WTC11 (cell line): Measurements from ENCODE around the gene PDRG1. TPM values are rescaled to one million over a fixed set of nuclear protein-coding genes. Genes with fewer than 3 reads are reported as not detected.

Experiments used
- ATAC-seq: fragments of 200-7000 bp; cut with Tn5 transposase; 2 replicates; pipeline ENCODE4 v1.10.0; 2021; ENCODE audit warnings: mild to moderate bottlenecking, moderate library complexity
- CTCF ChIA-PET: fragments of 300-600 bp; sonication (Branson Sonifier 250); formaldehyde crosslinking; loops from one replicate; lab custom pipeline; 2021; ENCODE audit warnings: antibody characterized with exemption; lab: Charles Lee
- POLR2A ChIA-PET: fragments of 350-600 bp; sonication (Branson Sonifier 250); formaldehyde crosslinking; loops from one replicate; lab custom pipeline; 2021; ENCODE audit warnings: antibody characterized with exemption; lab: Charles Lee
- DNase-seq: peaks from one replicate; pipeline ENCODE4 v3.0.0; 2021; ENCODE audit warnings: low spot score
- H3K27ac Mint-ChIP-seq: 2 replicates; pipeline ENCODE4 v1.8.0; 2021; ENCODE audit warnings: mixed read lengths
- H3K27me3 Mint-ChIP-seq: 2 replicates; pipeline ENCODE4 v1.8.0; 2021; ENCODE audit warnings: low read depth, mild to moderate bottlenecking, moderate library complexity, mixed read lengths
- H3K36me3 Mint-ChIP-seq: 2 replicates; pipeline ENCODE4 v1.8.0; 2021; ENCODE audit warnings: mixed read lengths
- H3K4me1 Mint-ChIP-seq: 2 replicates; pipeline ENCODE4 v1.8.0; 2022; ENCODE audit warnings: mixed read lengths
- H3K4me3 Mint-ChIP-seq: 2 replicates; pipeline ENCODE4 v1.8.0; 2021; ENCODE audit warnings: mild to moderate bottlenecking, moderate library complexity, mixed read lengths
- H3K9me3 Mint-ChIP-seq: 2 replicates; pipeline ENCODE4 v1.8.0; 2021; ENCODE audit warnings: mixed read lengths
- ATF6 ChIP-seq: sonication (generic); formaldehyde crosslinking; IDR thresholded peaks from 2 replicates; pipeline ENCODE4 v1.8.1; 2023; ENCODE audit warnings: mild to moderate bottlenecking, missing genetic modification reagents
- CTCF ChIP-seq: fragments of 200-600 bp; IDR thresholded peaks from 2 replicates; pipeline ENCODE4 v1.8.0; 2022; ENCODE audit warnings: antibody characterized with exemption
- FOXJ3 ChIP-seq: sonication (generic); formaldehyde crosslinking; IDR thresholded peaks from 2 replicates; pipeline ENCODE4 v1.9.0; 2021; ENCODE audit warnings: missing genetic modification reagents, mild to moderate bottlenecking, borderline replicate concordance
- HMGXB4 ChIP-seq: sonication (generic); formaldehyde crosslinking; IDR thresholded peaks from 2 replicates; pipeline ENCODE4 v1.8.1; 2023; ENCODE audit warnings: mild to moderate bottlenecking, moderate library complexity, missing genetic modification reagents
- IRF2 ChIP-seq: sonication (generic); formaldehyde crosslinking; IDR thresholded peaks from 2 replicates; pipeline ENCODE4 v1.8.0; 2022; ENCODE audit warnings: low read depth, missing genetic modification reagents, borderline replicate concordance
- JAZF1 ChIP-seq: fragments of 250-450 bp; sonication (Bioruptor Pico); IDR thresholded peaks from 2 replicates; pipeline ENCODE4 v1.9.0; 2021; ENCODE audit warnings: moderate library complexity, mild to moderate bottlenecking, inconsistent platforms
- MXD4 ChIP-seq: fragments of 250-450 bp; sonication (Bioruptor Pico); IDR thresholded peaks from 2 replicates; pipeline ENCODE4 v1.8.0; 2021; ENCODE audit warnings: mild to moderate bottlenecking, moderate library complexity, borderline replicate concordance
- MYBL2 ChIP-seq: sonication (generic); formaldehyde crosslinking; IDR thresholded peaks from 2 replicates; pipeline ENCODE4 v1.8.1; 2023; ENCODE audit warnings: mild to moderate bottlenecking, moderate library complexity, missing genetic modification reagents
- NFE2L1 ChIP-seq: sonication (generic); formaldehyde crosslinking; IDR thresholded peaks from 2 replicates; pipeline ENCODE4 v1.8.1; 2023; ENCODE audit warnings: missing genetic modification reagents
- NR1H2 ChIP-seq: sonication (generic); formaldehyde crosslinking; IDR thresholded peaks from 2 replicates; pipeline ENCODE4 v1.9.0; 2021; ENCODE audit warnings: mild to moderate bottlenecking, moderate library complexity, missing genetic modification reagents
- RORB ChIP-seq: fragments of 250-450 bp; sonication (Bioruptor Pico); IDR thresholded peaks from 2 replicates; pipeline ENCODE4 v1.9.0; 2021; ENCODE audit warnings: mild to moderate bottlenecking
- ZNF317 ChIP-seq: sonication (generic); formaldehyde crosslinking; IDR thresholded peaks from 2 replicates; pipeline ENCODE4 v1.8.1; 2023; ENCODE audit warnings: low read depth, mild to moderate bottlenecking, moderate library complexity, missing genetic modification reagents, borderline replicate concordance
- total RNA-seq: library from RNA; stranded (reverse); gene quantifications from 3 replicates; pipeline ENCODE4 v1.2.3, GENCODE V29; 2021
- TF ChIP-seq, protein P1 (sequence below): sonication (generic); formaldehyde crosslinking; IDR thresholded peaks from 2 replicates; pipeline ENCODE4 v1.8.0; 2022; ENCODE audit warnings: missing genetic modification reagents
- TF ChIP-seq, protein P2 (sequence below): sonication (generic); formaldehyde crosslinking; IDR thresholded peaks from 2 replicates; pipeline ENCODE4 v1.8.0; 2022; ENCODE audit warnings: mild to moderate bottlenecking, missing genetic modification reagents
- TF ChIP-seq, protein P3 (sequence below): sonication (generic); formaldehyde crosslinking; IDR thresholded peaks from 2 replicates; pipeline ENCODE4 v1.8.1; 2023; ENCODE audit warnings: mild to moderate bottlenecking, missing genetic modification reagents, moderate library complexity
- TF ChIP-seq, protein P4 (sequence below): sonication (generic); formaldehyde crosslinking; IDR thresholded peaks from 2 replicates; pipeline ENCODE4 v1.8.1; 2023; ENCODE audit warnings: mild to moderate bottlenecking, missing genetic modification reagents
- TF ChIP-seq, protein P5 (sequence below): fragments of 250-450 bp; sonication (Bioruptor Pico); IDR thresholded peaks from 2 replicates; pipeline ENCODE4 v1.8.0; 2021; ENCODE audit warnings: mild to moderate bottlenecking

The PDRG1 gene
- total RNA-seq, 1 experiment from 2014 or later: 16.0 TPM

DNA sequence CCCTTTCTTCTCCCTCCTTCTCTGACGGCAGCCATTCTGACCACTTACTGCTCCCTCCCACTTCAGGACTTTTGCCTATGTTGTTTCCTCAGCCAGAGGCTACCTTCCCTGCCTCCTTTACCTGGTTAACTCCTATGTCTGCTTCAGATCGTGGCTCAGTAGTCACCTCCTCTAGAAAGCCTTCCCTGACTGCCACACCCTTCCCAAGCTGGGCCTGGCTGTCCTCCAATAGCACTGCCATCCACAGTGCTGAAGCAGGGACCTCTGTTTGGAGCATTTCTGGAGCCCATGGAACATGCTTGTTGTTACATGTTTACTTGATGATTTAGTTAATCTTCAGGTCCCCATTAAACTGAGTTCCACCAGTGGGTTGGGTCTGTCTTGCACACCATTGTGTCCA, 29.9 kb upstream of the PDRG1 start (continued):
- TF ChIP-seq, protein P1, sequence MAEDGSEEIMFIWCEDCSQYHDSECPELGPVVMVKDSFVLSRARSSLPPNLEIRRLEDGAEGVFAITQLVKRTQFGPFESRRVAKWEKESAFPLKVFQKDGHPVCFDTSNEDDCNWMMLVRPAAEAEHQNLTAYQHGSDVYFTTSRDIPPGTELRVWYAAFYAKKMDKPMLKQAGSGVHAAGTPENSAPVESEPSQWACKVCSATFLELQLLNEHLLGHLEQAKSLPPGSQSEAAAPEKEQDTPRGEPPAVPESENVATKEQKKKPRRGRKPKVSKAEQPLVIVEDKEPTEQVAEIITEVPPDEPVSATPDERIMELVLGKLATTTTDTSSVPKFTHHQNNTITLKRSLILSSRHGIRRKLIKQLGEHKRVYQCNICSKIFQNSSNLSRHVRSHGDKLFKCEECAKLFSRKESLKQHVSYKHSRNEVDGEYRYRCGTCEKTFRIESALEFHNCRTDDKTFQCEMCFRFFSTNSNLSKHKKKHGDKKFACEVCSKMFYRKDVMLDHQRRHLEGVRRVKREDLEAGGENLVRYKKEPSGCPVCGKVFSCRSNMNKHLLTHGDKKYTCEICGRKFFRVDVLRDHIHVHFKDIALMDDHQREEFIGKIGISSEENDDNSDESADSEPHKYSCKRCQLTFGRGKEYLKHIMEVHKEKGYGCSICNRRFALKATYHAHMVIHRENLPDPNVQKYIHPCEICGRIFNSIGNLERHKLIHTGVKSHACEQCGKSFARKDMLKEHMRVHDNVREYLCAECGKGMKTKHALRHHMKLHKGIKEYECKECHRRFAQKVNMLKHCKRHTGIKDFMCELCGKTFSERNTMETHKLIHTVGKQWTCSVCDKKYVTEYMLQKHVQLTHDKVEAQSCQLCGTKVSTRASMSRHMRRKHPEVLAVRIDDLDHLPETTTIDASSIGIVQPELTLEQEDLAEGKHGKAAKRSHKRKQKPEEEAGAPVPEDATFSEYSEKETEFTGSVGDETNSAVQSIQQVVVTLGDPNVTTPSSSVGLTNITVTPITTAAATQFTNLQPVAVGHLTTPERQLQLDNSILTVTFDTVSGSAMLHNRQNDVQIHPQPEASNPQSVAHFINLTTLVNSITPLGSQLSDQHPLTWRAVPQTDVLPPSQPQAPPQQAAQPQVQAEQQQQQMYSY (CRISPR knock-in tag): no peak
- TF ChIP-seq RORB: no peak
- TF ChIP-seq NR1H2 (CRISPR knock-in tag): no peak
- no peak for TF ChIP-seq ATF6 (CRISPR knock-in tag)
- TF ChIP-seq NFE2L1 (CRISPR knock-in tag): no peak
- TF ChIP-seq, protein P2, sequence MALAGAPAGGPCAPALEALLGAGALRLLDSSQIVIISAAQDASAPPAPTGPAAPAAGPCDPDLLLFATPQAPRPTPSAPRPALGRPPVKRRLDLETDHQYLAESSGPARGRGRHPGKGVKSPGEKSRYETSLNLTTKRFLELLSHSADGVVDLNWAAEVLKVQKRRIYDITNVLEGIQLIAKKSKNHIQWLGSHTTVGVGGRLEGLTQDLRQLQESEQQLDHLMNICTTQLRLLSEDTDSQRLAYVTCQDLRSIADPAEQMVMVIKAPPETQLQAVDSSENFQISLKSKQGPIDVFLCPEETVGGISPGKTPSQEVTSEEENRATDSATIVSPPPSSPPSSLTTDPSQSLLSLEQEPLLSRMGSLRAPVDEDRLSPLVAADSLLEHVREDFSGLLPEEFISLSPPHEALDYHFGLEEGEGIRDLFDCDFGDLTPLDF (CRISPR knock-in tag): no peak
- no peak for TF ChIP-seq FOXJ3 (CRISPR knock-in tag)
- no peak for TF ChIP-seq HMGXB4 (CRISPR knock-in tag)
- no peak for TF ChIP-seq CTCF
- TF ChIP-seq, protein P3, sequence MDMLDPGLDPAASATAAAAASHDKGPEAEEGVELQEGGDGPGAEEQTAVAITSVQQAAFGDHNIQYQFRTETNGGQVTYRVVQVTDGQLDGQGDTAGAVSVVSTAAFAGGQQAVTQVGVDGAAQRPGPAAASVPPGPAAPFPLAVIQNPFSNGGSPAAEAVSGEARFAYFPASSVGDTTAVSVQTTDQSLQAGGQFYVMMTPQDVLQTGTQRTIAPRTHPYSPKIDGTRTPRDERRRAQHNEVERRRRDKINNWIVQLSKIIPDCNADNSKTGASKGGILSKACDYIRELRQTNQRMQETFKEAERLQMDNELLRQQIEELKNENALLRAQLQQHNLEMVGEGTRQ (CRISPR knock-in tag): no peak

DNA sequence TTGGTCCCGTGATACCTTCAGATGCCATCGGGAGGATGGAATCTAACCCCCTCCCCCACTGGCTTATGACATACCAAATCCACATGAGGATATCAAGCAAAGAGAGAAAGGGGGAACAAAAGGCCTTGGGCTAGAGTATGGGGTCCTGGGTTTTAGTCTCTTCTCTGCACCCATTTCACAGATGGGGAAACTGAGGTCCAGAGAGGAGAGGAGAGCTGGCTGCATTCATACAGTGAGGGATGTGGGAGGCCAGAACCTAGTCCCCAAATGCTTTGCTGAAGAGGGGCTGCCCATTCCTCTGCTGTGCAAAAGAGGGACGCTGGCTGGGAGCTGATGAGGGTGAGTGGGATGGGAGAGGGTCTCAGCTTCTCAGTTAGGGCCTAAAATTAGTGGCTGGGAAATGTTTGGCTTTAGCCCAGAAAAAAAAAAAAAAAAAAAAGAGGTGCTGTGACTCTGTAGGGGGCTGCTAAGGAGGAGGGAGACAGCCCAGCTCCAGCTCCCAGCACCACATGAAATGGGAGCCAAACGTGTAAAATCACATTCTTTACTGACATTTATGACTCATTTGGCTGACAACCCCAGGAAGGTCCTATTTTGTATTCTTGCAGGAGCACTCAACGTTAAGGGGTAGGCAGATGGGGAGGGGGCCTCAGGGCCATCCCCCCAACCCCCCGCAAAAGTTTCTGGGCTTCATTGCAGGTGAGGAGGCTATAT, 28.0 kb upstream of the PDRG1 start:
- peaks cover 12% of the 10 kb centered on the region for H3K4me1 Mint-ChIP-seq
- no peaks in the 10 kb centered on the region for H3K36me3 Mint-ChIP-seq
- no peak overlapping the region for H3K4me3 Mint-ChIP-seq
- H3K9me3 Mint-ChIP-seq: no peaks in the 10 kb centered on the region
- DNase-seq: no peak
- ChIA-PET POLR2A (interaction anchor here (0.7 kb wide), 1 partner anchor 11 kb away, joined by 6 read pairs; no protein-coding TSS in a partner anchor), CTCF (interaction anchor here (1.0 to 1.1 kb wide), 3 partner anchors 38 to 127 kb away, joined by 3 to 7 read pairs (median 3); no protein-coding TSS in a partner anchor)
- no peaks in the 10 kb centered on the region for H3K27me3 Mint-ChIP-seq
- H3K27ac Mint-ChIP-seq: no peak overlapping the region
- no peak for ATAC-seq
- TF ChIP-seq MXD4 (CRISPR knock-in tag) (no peak), MYBL2 (CRISPR knock-in tag) (no peak), IRF2 (CRISPR knock-in tag) (no peak), ZNF317 (no peak), JAZF1 (CRISPR knock-in tag) (no peak), HMGXB4 (CRISPR knock-in tag) (no peak)
- TF ChIP-seq, protein P4, sequence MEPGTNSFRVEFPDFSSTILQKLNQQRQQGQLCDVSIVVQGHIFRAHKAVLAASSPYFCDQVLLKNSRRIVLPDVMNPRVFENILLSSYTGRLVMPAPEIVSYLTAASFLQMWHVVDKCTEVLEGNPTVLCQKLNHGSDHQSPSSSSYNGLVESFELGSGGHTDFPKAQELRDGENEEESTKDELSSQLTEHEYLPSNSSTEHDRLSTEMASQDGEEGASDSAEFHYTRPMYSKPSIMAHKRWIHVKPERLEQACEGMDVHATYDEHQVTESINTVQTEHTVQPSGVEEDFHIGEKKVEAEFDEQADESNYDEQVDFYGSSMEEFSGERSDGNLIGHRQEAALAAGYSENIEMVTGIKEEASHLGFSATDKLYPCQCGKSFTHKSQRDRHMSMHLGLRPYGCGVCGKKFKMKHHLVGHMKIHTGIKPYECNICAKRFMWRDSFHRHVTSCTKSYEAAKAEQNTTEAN (CRISPR knock-in tag): no peak
- TF ChIP-seq, protein P5, sequence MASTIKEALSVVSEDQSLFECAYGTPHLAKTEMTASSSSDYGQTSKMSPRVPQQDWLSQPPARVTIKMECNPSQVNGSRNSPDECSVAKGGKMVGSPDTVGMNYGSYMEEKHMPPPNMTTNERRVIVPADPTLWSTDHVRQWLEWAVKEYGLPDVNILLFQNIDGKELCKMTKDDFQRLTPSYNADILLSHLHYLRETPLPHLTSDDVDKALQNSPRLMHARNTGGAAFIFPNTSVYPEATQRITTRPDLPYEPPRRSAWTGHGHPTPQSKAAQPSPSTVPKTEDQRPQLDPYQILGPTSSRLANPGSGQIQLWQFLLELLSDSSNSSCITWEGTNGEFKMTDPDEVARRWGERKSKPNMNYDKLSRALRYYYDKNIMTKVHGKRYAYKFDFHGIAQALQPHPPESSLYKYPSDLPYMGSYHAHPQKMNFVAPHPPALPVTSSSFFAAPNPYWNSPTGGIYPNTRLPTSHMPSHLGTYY (CRISPR knock-in tag): no peak
- TF ChIP-seq, protein P2 (CRISPR knock-in tag): no peak
